IMR-90 (cell line): Measurements from ENCODE around the gene MALAT1. TPM values are rescaled to one million over a fixed set of nuclear protein-coding genes. Genes with fewer than 3 reads are reported as not detected.
A peak's percentile ranks its signal among the peaks of the same experiment; 100 is the strongest.

Experiments
- ATAC-seq: fragments of 200-7000 bp; cut with Tn5 transposase; 2 replicates; pipeline ENCODE4 v1.9.1; 2020; ENCODE audit warnings: low read depth, mild to moderate bottlenecking, moderate library complexity
- BruUV-seq: library from RNA; stranded (reverse); fragments of 400-500 nt; replicated peaks from 2 replicates; lab custom pipeline; 2021; lab: Mats Ljungman, UMichigan
- CTCF ChIA-PET: fragments of 300-600 bp; formaldehyde crosslinking; extraction: SDS; loops from one replicate; lab custom pipeline; 2021; ENCODE audit warnings: antibody characterized with exemption; lab: Yijun Ruan, JAX
- POLR2A ChIA-PET: fragments of 300-600 bp; sonication (Branson Sonifier 250); formaldehyde crosslinking; loops from one replicate; lab custom pipeline; 2022; ENCODE audit warnings: antibody characterized with exemption; ENCODE audit not compliant: unreplicated experiment; lab: Charles Lee
- DNase-seq: peaks from one replicate; pipeline ENCODE4 v3.0.0; 2013
- H2AFZ ChIP-seq: replicated peaks from 2 replicates; pipeline ENCODE3; 2013; ENCODE audit warnings: low read length, mild to moderate bottlenecking; ENCODE audit not compliant: poor library complexity
- H2AK5ac ChIP-seq: 2 replicates; pipeline ENCODE4 v1.6.1; 2013; ENCODE audit warnings: low read depth, low read length, inconsistent platforms
- H2AK9ac ChIP-seq: replicated peaks from 2 replicates; pipeline ENCODE3; 2013; ENCODE audit warnings: mild to moderate bottlenecking, low read depth, low read length, moderate library complexity; ENCODE audit not compliant: poor library complexity
- H2BK120ac ChIP-seq: 2 replicates; pipeline ENCODE4 v1.6.1; 2013; ENCODE audit warnings: low read depth, low read length, inconsistent platforms
- H2BK15ac ChIP-seq: 3 replicates; pipeline ENCODE4 v1.6.1; 2013; ENCODE audit warnings: low read depth, low read length, inconsistent platforms
- H2BK20ac ChIP-seq: 2 replicates; pipeline ENCODE4 v1.6.1; 2013; ENCODE audit warnings: low read depth, mild to moderate bottlenecking, inconsistent platforms, low read length, moderate library complexity
- H2BK5ac ChIP-seq: 2 replicates; pipeline ENCODE4 v1.6.1; 2013; ENCODE audit warnings: mild to moderate bottlenecking, low read depth, low read length, inconsistent platforms; ENCODE audit not compliant: poor library complexity, severe bottlenecking
- H3K14ac ChIP-seq: replicated peaks from 2 replicates; pipeline ENCODE4 v1.6.1; 2013; ENCODE audit warnings: low read depth, low read length, inconsistent platforms
- H3K18ac ChIP-seq: 2 replicates; pipeline ENCODE4 v1.6.1; 2013; ENCODE audit warnings: low read depth, low read length, control low read depth
- H3K23ac ChIP-seq: 2 replicates; pipeline ENCODE4 v1.6.1; 2013; ENCODE audit warnings: low read depth, low read length, inconsistent platforms
- H3K27ac ChIP-seq: 2 replicates; pipeline ENCODE4 v1.5.1; 2013; ENCODE audit warnings: mild to moderate bottlenecking, control low read depth, low read length; ENCODE audit not compliant: insufficient read depth
- H3K27me3 ChIP-seq: 2 replicates; pipeline ENCODE4 v1.6.1; 2013; ENCODE audit warnings: low read length; ENCODE audit not compliant: control insufficient read depth, insufficient read depth
- H3K36me3 ChIP-seq: 2 replicates; pipeline ENCODE4 v1.6.1; 2013; ENCODE audit warnings: low read length, mixed read lengths; ENCODE audit not compliant: control insufficient read depth, insufficient read depth
- H3K4ac ChIP-seq: 2 replicates; pipeline ENCODE4 v1.6.1; 2013; ENCODE audit warnings: low read depth, low read length, inconsistent platforms
- H3K4me1 ChIP-seq: 2 replicates; pipeline ENCODE4 v1.6.1; 2013; ENCODE audit warnings: low read length, mixed read lengths; ENCODE audit not compliant: control insufficient read depth, insufficient read depth
- H3K4me2 ChIP-seq: 2 replicates; pipeline ENCODE4 v1.6.1; 2013; ENCODE audit warnings: low read depth, mild to moderate bottlenecking, control low read depth, low read length, moderate library complexity
- H3K4me3 ChIP-seq: 2 replicates; pipeline ENCODE4 v1.5.1; 2013; ENCODE audit warnings: low read depth, mild to moderate bottlenecking, control low read depth, low read length, moderate library complexity; ENCODE audit not compliant: insufficient read depth
- H3K56ac ChIP-seq: 2 replicates; pipeline ENCODE4 v1.6.1; 2013; ENCODE audit warnings: low read length, inconsistent platforms; ENCODE audit not compliant: insufficient read depth; ENCODE audit errors: extremely low read depth
- H3K79me1 ChIP-seq, 2 experiments: 2 replicates each; pipeline ENCODE4 v1.6.1; 2013; ENCODE audit warnings: low read length in 2 of 2, inconsistent platforms in 1 of 2, low read depth in 1 of 2
- H3K9ac ChIP-seq: 2 replicates; pipeline ENCODE4 v1.6.1; 2013; ENCODE audit warnings: low read depth, low read length, control low read depth
- H3K9me1 ChIP-seq: 2 replicates; pipeline ENCODE4 v1.6.1; 2013; ENCODE audit warnings: low read length, inconsistent platforms; ENCODE audit not compliant: insufficient read depth
- H3K9me3 ChIP-seq: 2 replicates; pipeline ENCODE4 v1.6.1; 2013; ENCODE audit warnings: low read length; ENCODE audit not compliant: control insufficient read depth, insufficient read depth
- H4K20me1 ChIP-seq: 2 replicates; pipeline ENCODE4 v1.6.1; 2013; ENCODE audit warnings: low read length, inconsistent platforms; ENCODE audit not compliant: insufficient read depth
- H4K5ac ChIP-seq: 2 replicates; pipeline ENCODE4 v1.6.1; 2013; ENCODE audit warnings: mild to moderate bottlenecking, low read depth, low read length, control low read depth
- H4K8ac ChIP-seq, 2 experiments: 2 replicates each; pipeline ENCODE4 v1.6.1; 2013; ENCODE audit warnings: low read depth in 2 of 2, low read length in 2 of 2, control low read depth in 1 of 2, inconsistent platforms in 1 of 2
- H4K91ac ChIP-seq: 2 replicates; pipeline ENCODE4 v1.6.1; 2013; ENCODE audit warnings: low read depth, low read length, inconsistent platforms; ENCODE audit not compliant: insufficient read depth
- BHLHE40 ChIP-seq: fragments of 150-350 bp; IDR thresholded peaks from 2 replicates; pipeline ENCODE4 v1.6.1; 2016; ENCODE audit warnings: mild to moderate bottlenecking, low read depth, low read length
- CEBPB ChIP-seq: IDR thresholded peaks from 2 replicates; pipeline ENCODE4 v1.6.1; 2012; ENCODE audit warnings: low read depth, low read length, improper control_type of control experiment
- CHD1 ChIP-seq: IDR thresholded peaks from 2 replicates; pipeline ENCODE4 v1.6.1; 2012; ENCODE audit warnings: low read depth, low read length, improper control_type of control experiment
- ELK1 ChIP-seq: fragments of 150-350 bp; IDR thresholded peaks from 2 replicates; pipeline ENCODE4 v1.6.1; 2016; ENCODE audit warnings: low read depth, mild to moderate bottlenecking, low read length, moderate library complexity, borderline replicate concordance
- FOS ChIP-seq: fragments of 150-350 bp; IDR thresholded peaks from 2 replicates; pipeline ENCODE4 v1.6.1; 2016; ENCODE audit warnings: low read depth, low read length
- MAFK ChIP-seq: IDR thresholded peaks from 2 replicates; pipeline ENCODE4 v1.6.1; 2012; ENCODE audit warnings: low read depth, low read length, improper control_type of control experiment
- MAZ ChIP-seq: IDR thresholded peaks from 2 replicates; pipeline ENCODE4 v1.6.1; 2012; ENCODE audit warnings: low read depth, mild to moderate bottlenecking, low read length, improper control_type of control experiment, moderate library complexity, borderline replicate concordance
- NFE2L2 ChIP-seq: fragments of 150-350 bp; IDR thresholded peaks from 2 replicates; pipeline ENCODE4 v1.6.1; 2016; ENCODE audit warnings: low read depth, mild to moderate bottlenecking, low read length
- POLR2A ChIP-seq: IDR thresholded peaks from 2 replicates; pipeline ENCODE4 v1.6.1; 2012; ENCODE audit warnings: mild to moderate bottlenecking, low read depth, low read length
- RCOR1 ChIP-seq: IDR thresholded peaks from 2 replicates; pipeline ENCODE4 v1.6.1; 2012; ENCODE audit warnings: mild to moderate bottlenecking, low read length, improper control_type of control experiment; ENCODE audit not compliant: insufficient replicate concordance
- RFX5 ChIP-seq: IDR thresholded peaks from 2 replicates; pipeline ENCODE4 v1.8.0; 2012; ENCODE audit warnings: low read depth, mild to moderate bottlenecking, low read length, moderate library complexity
- SMC3 ChIP-seq: fragments of 150-350 bp; IDR thresholded peaks from 2 replicates; pipeline ENCODE4 v1.6.1; 2016; ENCODE audit warnings: low read depth, mild to moderate bottlenecking, antibody characterized with exemption, low read length, moderate library complexity
- USF2 ChIP-seq: fragments of 150-350 bp; IDR thresholded peaks from 2 replicates; pipeline ENCODE4 v1.6.1; 2017; ENCODE audit warnings: mild to moderate bottlenecking, antibody characterized with exemption, low read length, low read depth
- WGBS, 2 experiments: methylation state at CpG; one replicate each; pipeline versions ENCODE4 v1.1.5 to v1.1.7; 2013; ENCODE audit warnings: missing lambda C conversion rate in 2 of 2; ENCODE audit not compliant: insufficient read length in 1 of 2; ENCODE audit errors: extremely low coverage in 2 of 2; 5-methylcytosine and 5-hydroxymethylcytosine counted together
- dilution Hi-C: fragments of 300-500 bp; cut with HindIII; formaldehyde crosslinking; loops from one replicate; pipeline ENCODE4 v1.14.3; 2018; ENCODE audit warnings: low sequenced_read_pairs; ENCODE audit not compliant: unreplicated experiment
- in situ Hi-C: fragments of 300-500 bp; cut with MboI; formaldehyde crosslinking; loops from 3 replicates; pipeline ENCODE4 v1.14.3; 2019; ENCODE audit warnings: low sequenced_read_pairs, inconsistent platforms, mixed read lengths
- intact Hi-C: fragments of 100-400 bp; cut with micrococcal nuclease; formaldehyde crosslinking; loops from 2 replicates; pipeline ENCODE4 v1.10.0; 2022
- polyA plus RNA-seq, 3 experiments: library from polyadenylated mRNA; depleted of rRNA; stranded (reverse); fragments of >200 nt; gene quantifications; 2 replicates each; pipeline ENCODE4 v1.2.3, GENCODE V29; 2012; ENCODE audit warnings: low replicate concordance in 1 of 3
- total RNA-seq: library from RNA; depleted of rRNA; stranded (reverse); fragments of >200 nt; gene quantifications from 2 replicates; pipeline ENCODE4 v1.2.3, GENCODE V29; 2012
- TF ChIP-seq, protein P1 (sequence below): conservative IDR thresholded peaks from 2 replicates; pipeline ENCODE4 v1.5.1; 2012; ENCODE audit warnings: mild to moderate bottlenecking, low read depth, low read length, improper control_type of control experiment

MALAT1 gene
- total and polyA plus RNA-seq, 2 of the 4 experiments (the other 2 are of a cell fraction): 636 to 3,569 TPM

- H3K4me2 ChIP-seq: no peak overlapping the region
- ATAC-seq (peak; percentile 15), DNase-seq (peak; percentile 87)
- peak overlapping the region; percentile 30; the same call in 1 of the 2 replicates for H3K27ac ChIP-seq
- H3K9me3 ChIP-seq: no peaks in the 10 kb centered on the region
- no peak overlapping the region for H2AFZ ChIP-seq
- H2BK5ac ChIP-seq: peak overlapping the region; percentile 31
- peaks cover 10% of the 10 kb centered on the region; the same call in 1 of the 2 replicates for H3K4me1 ChIP-seq
- in situ Hi-C loops (no loop called here), dilution Hi-C loops (no loop called here), intact Hi-C loops (no loop called here)
- H3K4ac ChIP-seq: peak overlapping the region; percentile 8; the same call in 1 of the 2 replicates
- WGBS, 2 experiments: no CpG with 5 or more reads among the region's 8 CpGs
- no TSS peak for BruUV-seq
- no peak overlapping the region for H3K9ac ChIP-seq
- ChIA-PET POLR2A (interaction anchor here (0.6 to 1.0 kb wide), 4 partner anchors 24 to 55 kb away, joined by 3 to 6 read pairs (median 4); partner anchors contain the start of gene MALAT1), CTCF (no interaction called here)
- peaks cover 6% of the 10 kb centered on the region; the same call in 1 of the 2 replicates for H3K9me1 ChIP-seq
- no peak overlapping the region for H2BK15ac ChIP-seq
- no peak overlapping the region for H2BK20ac ChIP-seq
- no peaks in the 10 kb centered on the region for H3K27me3 ChIP-seq
- H3K14ac ChIP-seq: no peak overlapping the region
- no peak overlapping the region for H3K4me3 ChIP-seq
- H3K79me1 ChIP-seq: peaks cover 5 to 38% of the 10 kb centered on the region in 2 experiments; a peak in 3 of 4 replicates
- H4K20me1 ChIP-seq: peaks cover 25% of the 10 kb centered on the region
- no peak overlapping the region for H2AK9ac ChIP-seq
- H4K8ac ChIP-seq: no peak overlapping the region
- H3K36me3 ChIP-seq: no peaks in the 10 kb centered on the region
- no peak overlapping the region for H3K18ac ChIP-seq
- 0 out of 2 replicates have a peak overlapping the region, but pooled peaks have one; percentile 4 for H2AK5ac ChIP-seq
- no peak overlapping the region for H2BK120ac ChIP-seq
- no peak overlapping the region for H3K23ac ChIP-seq
- peak overlapping the region; percentile 47; the same call in 1 of the 2 replicates for H4K91ac ChIP-seq
- H3K56ac ChIP-seq: no peak overlapping the region
- H4K5ac ChIP-seq: no peak overlapping the region
- TF ChIP-seq BHLHE40: no peak
- TF ChIP-seq, protein P1, sequence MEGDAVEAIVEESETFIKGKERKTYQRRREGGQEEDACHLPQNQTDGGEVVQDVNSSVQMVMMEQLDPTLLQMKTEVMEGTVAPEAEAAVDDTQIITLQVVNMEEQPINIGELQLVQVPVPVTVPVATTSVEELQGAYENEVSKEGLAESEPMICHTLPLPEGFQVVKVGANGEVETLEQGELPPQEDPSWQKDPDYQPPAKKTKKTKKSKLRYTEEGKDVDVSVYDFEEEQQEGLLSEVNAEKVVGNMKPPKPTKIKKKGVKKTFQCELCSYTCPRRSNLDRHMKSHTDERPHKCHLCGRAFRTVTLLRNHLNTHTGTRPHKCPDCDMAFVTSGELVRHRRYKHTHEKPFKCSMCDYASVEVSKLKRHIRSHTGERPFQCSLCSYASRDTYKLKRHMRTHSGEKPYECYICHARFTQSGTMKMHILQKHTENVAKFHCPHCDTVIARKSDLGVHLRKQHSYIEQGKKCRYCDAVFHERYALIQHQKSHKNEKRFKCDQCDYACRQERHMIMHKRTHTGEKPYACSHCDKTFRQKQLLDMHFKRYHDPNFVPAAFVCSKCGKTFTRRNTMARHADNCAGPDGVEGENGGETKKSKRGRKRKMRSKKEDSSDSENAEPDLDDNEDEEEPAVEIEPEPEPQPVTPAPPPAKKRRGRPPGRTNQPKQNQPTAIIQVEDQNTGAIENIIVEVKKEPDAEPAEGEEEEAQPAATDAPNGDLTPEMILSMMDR: no peak
- no peak for TF ChIP-seq RCOR1
- TF ChIP-seq CHD1: no peak
- no peak for TF ChIP-seq MAFK
- no peak for TF ChIP-seq NFE2L2
- no peak for TF ChIP-seq ELK1
- TF ChIP-seq CEBPB: peak; percentile 93
- TF ChIP-seq POLR2A: no peak; the same call in 1 of the 2 replicates
- no peak for TF ChIP-seq USF2
- peak; percentile 33; the same call in 1 of the 2 replicates for TF ChIP-seq RFX5
- TF ChIP-seq FOS: 0 out of 2 replicates have a peak, but pooled peaks have one; percentile 6
- TF ChIP-seq SMC3: no peak
- no peak for TF ChIP-seq MAZ
Observed at GRCh38 chr11:65452806-65453490, 45.9 kb upstream of the MALAT1 start.
